ENCODE measurements around the gene POLR1G. TPM values are rescaled to one million over a fixed set of nuclear protein-coding genes. Genes with fewer than 3 reads are reported as not detected.

The POLR1G gene
- total RNA-seq, 1 experiment from 2014 or later: 43.4 TPM

GRCh38 chr19:45403272-45403671 is 3.2 kb upstream of the POLR1G start:
- H3K9me3 Mint-ChIP-seq: no peaks in the 10 kb centered on the region; a peak in 1 of 5 replicates
- WGBS (ENCODE audit: extremely low coverage, insufficient read length, low lambda C conversion rate): no CpG with 5 or more reads among the region's 4 CpGs
- no peak overlapping the region for H3K27ac ChIP-seq (ENCODE audit: insufficient read length, low read depth, low read length)
- H4K91ac ChIP-seq (ENCODE audit: insufficient read length, low read depth, low read length): no peak overlapping the region
- DNase-seq: no peak
- H3K27ac Mint-ChIP-seq: no peak overlapping the region; a peak in 1 of 7 replicates
- TF ChIP-seq CTCF (conservative IDR thresholded peaks at IDR 0.05): no peak
- no peak overlapping the region for H3K18ac ChIP-seq (ENCODE audit: insufficient read length, low read depth, low read length)
- no peak overlapping the region for H3K56ac ChIP-seq (ENCODE audit: insufficient read length, low read depth, low read length)
- no peak overlapping the region for H4K5ac ChIP-seq (ENCODE audit: insufficient read length, low read depth, low read length)
- no peak overlapping the region for H2BK120ac ChIP-seq (ENCODE audit: low read depth, low read length, poor library complexity, severe bottlenecking)
- H3K9ac ChIP-seq (ENCODE audit: extremely low read depth, insufficient read length, low read length): no peak overlapping the region
- H4K20me1 ChIP-seq (ENCODE audit: control insufficient read depth, insufficient read depth, insufficient read length): no peaks in the 10 kb centered on the region
- peak overlapping the region; percentile 93 for H3K4me2 ChIP-seq (ENCODE audit: insufficient read depth, insufficient read length, low read length)
- H3K14ac ChIP-seq (ENCODE audit: insufficient read depth, low read length): no peak overlapping the region
- H2BK20ac ChIP-seq (ENCODE audit: low read depth, low read length, poor library complexity, severe bottlenecking): no peak overlapping the region
- no peak overlapping the region for H2BK12ac ChIP-seq (ENCODE audit: insufficient read length, low read depth, low read length)
- no peak overlapping the region for H4K8ac ChIP-seq (replicated peaks; ENCODE audit: insufficient read length, low read depth, low read length)
- no peak overlapping the region for H3K4ac ChIP-seq (ENCODE audit: low read depth, low read length)
- no peak overlapping the region for H3K23ac ChIP-seq (ENCODE audit: insufficient read length, low read depth, low read length)
- no peaks in the 10 kb centered on the region for H3K27me3 ChIP-seq (ENCODE audit: insufficient read depth, low read length)
- peaks cover 7% of the 10 kb centered on the region; the same call in 1 of the 2 replicates for H3K4me1 ChIP-seq (ENCODE audit: insufficient read depth, low read length)
- H3T11ph ChIP-seq (ENCODE audit: low read length): no peak overlapping the region
- no peak overlapping the region for H2AFZ ChIP-seq (ENCODE audit: low read length)
- H2BK5ac ChIP-seq (ENCODE audit: insufficient read length, low read length): no peak overlapping the region
- H3K4me3 Mint-ChIP-seq: peak overlapping the region; percentile 99
- no peak overlapping the region for H2BK15ac ChIP-seq (ENCODE audit: low read depth, low read length)
- H3K79me1 ChIP-seq (ENCODE audit: insufficient read depth, low read depth, low read length, poor library complexity, severe bottlenecking): no peaks in the 10 kb centered on the region
- H3K4me1 Mint-ChIP-seq: peaks cover 26 to 34% of the 10 kb centered on the region in 2 experiments
- H3K27me3 Mint-ChIP-seq (ENCODE audit: low read depth): peaks cover 4% of the 10 kb centered on the region; the same call in 1 of the 2 replicates
- peaks cover 2 to 6% (median 3%) of the 10 kb centered on the region in 3 experiments; a peak in 6 of 7 replicates for H3K36me3 Mint-ChIP-seq (ENCODE audit: insufficient read depth in 1 of 3, low read depth in 3 of 3)
- H2AK5ac ChIP-seq (ENCODE audit: insufficient read length, low read length): no peak overlapping the region
- H3K9me3 ChIP-seq (ENCODE audit: control insufficient read depth, low read depth, low read length): no peaks in the 10 kb centered on the region
- H3K23me2 ChIP-seq (ENCODE audit: insufficient read length, low read depth, low read length, poor library complexity, severe bottlenecking): peaks cover 23% of the 10 kb centered on the region
- no peaks in the 10 kb centered on the region; the same call in 1 of the 2 replicates for H3K79me2 ChIP-seq (ENCODE audit: insufficient read depth, low read length)
